K562 (cell line): Measurements from ENCODE around the gene NTPCR. TPM values are rescaled to one million over a fixed set of nuclear protein-coding genes. Genes with fewer than 3 reads are reported as not detected.
A peak's percentile ranks its signal among the peaks of the same experiment; 100 is the strongest.

Experiments
- BCLAF1 ChIP-seq, 2 experiments: fragments of 450-650 bp in 1 of 2; IDR thresholded peaks; 2 replicates each; pipeline ENCODE4 v1.6.1; 2011 to 2017; ENCODE audit warnings: low read depth in 2 of 2, antibody characterized with exemption in 1 of 2, borderline replicate concordance in 1 of 2, low read length in 1 of 2, mild to moderate bottlenecking in 1 of 2, mixed read lengths in 1 of 2; ENCODE audit not compliant: control insufficient read depth in 1 of 2
- CEBPG ChIP-seq, 3 experiments: fragments of 200-800 bp in 1 of 3; sonication (Bioruptor generic) in 1 of 3; sonication (generic) in 1 of 3; formaldehyde crosslinking in 1 of 3; IDR thresholded peaks in 2 of 3; conservative IDR thresholded peaks in 1 of 3; 2 replicates each; pipeline versions ENCODE4 v1.6.1 to v1.8.0; 2016 to 2022; ENCODE audit warnings: missing compliant biosample characterization in 2 of 3, missing genetic modification characterization in 2 of 3, mild to moderate bottlenecking in 1 of 3, missing genetic modification reagents in 1 of 3
- ELK3 ChIP-seq: fragments of 450-650 bp; formaldehyde crosslinking; IDR thresholded peaks from 2 replicates; pipeline ENCODE4 v1.4.0; 2020; ENCODE audit warnings: mild to moderate bottlenecking
- KDM4B ChIP-seq, 2 experiments: fragments of 450-650 bp in 1 of 2; sonication (generic) in 1 of 2; IDR thresholded peaks; 2 replicates each; pipeline ENCODE4 v1.6.1; 2016 to 2017; ENCODE audit warnings: borderline replicate concordance in 2 of 2, antibody characterized with exemption in 1 of 2, low read depth in 1 of 2, mild to moderate bottlenecking in 1 of 2
- TBL1XR1 ChIP-seq, 2 experiments: IDR thresholded peaks; 2 replicates each; pipeline ENCODE4 v1.6.1; 2012; ENCODE audit warnings: improper control_type of control experiment in 2 of 2, low read length in 2 of 2, mild to moderate bottlenecking in 1 of 2
- TEAD4 ChIP-seq, 2 experiments: sonication (generic) in 1 of 2; formaldehyde crosslinking in 1 of 2; IDR thresholded peaks; 2 replicates each; pipeline versions ENCODE4 v1.6.1 to v1.8.0; 2012 to 2022; ENCODE audit warnings: borderline replicate concordance in 1 of 2, inconsistent platforms in 1 of 2, low read length in 1 of 2, mild to moderate bottlenecking in 1 of 2, missing genetic modification reagents in 1 of 2
- ZNF175 ChIP-seq: fragments of 200-800 bp; sonication (Bioruptor generic); IDR thresholded peaks from 2 replicates; pipeline ENCODE4 v1.6.1; 2016; ENCODE audit warnings: low read depth, mild to moderate bottlenecking, missing genetic modification characterization, missing compliant biosample characterization
- ZNF696 ChIP-seq: fragments of 250-450 bp; sonication (Bioruptor Pico); conservative IDR thresholded peaks from 2 replicates; pipeline ENCODE4 v1.4.0; 2020; ENCODE audit warnings: mild to moderate bottlenecking, moderate library complexity
- ZNF740 ChIP-seq, 3 experiments: fragments of 200-800 bp in 1 of 3; sonication (Bioruptor generic) in 1 of 3; sonication (generic) in 1 of 3; formaldehyde crosslinking in 1 of 3; IDR thresholded peaks; 2 replicates each; pipeline versions ENCODE4 v1.6.1 to v1.8.0; 2016 to 2022; ENCODE audit warnings: mild to moderate bottlenecking in 2 of 3, missing compliant biosample characterization in 2 of 3, missing genetic modification characterization in 2 of 3, missing genetic modification reagents in 1 of 3
- polyA plus RNA-seq, 8 experiments: library from polyadenylated mRNA; depleted of rRNA in 4 of 8; stranded (reverse) in 5 of 8; unstranded in 3 of 8; fragments of >200 nt; fragmentation: Nextera tagmentation in 2 of 8; fragmentation: Illumina TruSeq in 1 of 8; extraction: Ambion mirVana in 2 of 8; extraction: Trizol in 1 of 8; gene quantifications; 2 replicates each; pipeline versions ENCODE4 v1.2.1 to v1.2.3, GENCODE V29; 2011 to 2014; ENCODE audit warnings: inconsistent platforms in 1 of 8, missing spikeins in 1 of 8
- total RNA-seq, 7 experiments: library from RNA; depleted of rRNA in 6 of 7; stranded (reverse); fragments of >200 nt in 6 of 7; fragmentation: Illumina TruSeq in 2 of 7; extraction: Trizol in 2 of 7; gene quantifications; 2 replicates each; pipeline versions ENCODE4 v1.2.1 to v1.2.3, GENCODE V29; 2011 to 2021; ENCODE audit warnings: low replicate concordance in 1 of 7

The NTPCR gene
- total and polyA plus RNA-seq, 9 of the 15 experiments (the other 6 are each of a cell fraction or from before 2014, with no cell fraction given), result 19.3 to 105 (median 48.8) TPM

GRCh38 chr1:232950197-232951176 is at the start of gene NTPCR (continued):
- TF ChIP-seq ZNF175 (CRISPR knock-in tag) (no peak), KDM4B (IDR thresholded peaks at IDR 0.05; ENCODE audit: borderline replicate concordance in 2 of 2, low read depth in 1 of 2) (no peak), TBL1XR1 (IDR thresholded peaks at IDR 0.05; ENCODE audit: low read length in 2 of 2) (no peak), TEAD4 (IDR thresholded peaks at IDR 0.05; ENCODE audit: low read length) (no peak; the same call in 1 of the 2 replicates), TEAD4 (CRISPR knock-in tag; IDR thresholded peaks at IDR 0.05; ENCODE audit: borderline replicate concordance) (no peak), CEBPG (CRISPR knock-in tag; IDR thresholded peaks at IDR 0.05) (no peak), CEBPG (tag; conservative IDR thresholded peaks at IDR 0.05 in 1 of 2, IDR thresholded peaks at IDR 0.05 in 1 of 2) (peak in 1 of 2 experiments; percentile 52; a peak in 2 of 4 replicates), BCLAF1 (IDR thresholded peaks at IDR 0.05; ENCODE audit: borderline replicate concordance in 1 of 2, control insufficient read depth in 1 of 2, low read depth in 2 of 2, low read length in 1 of 2) (no peak), ZNF740 (CRISPR knock-in tag; IDR thresholded peaks at IDR 0.05) (no peak), ZNF740 (tag; IDR thresholded peaks at IDR 0.05) (no peak), ELK3 (CRISPR knock-in tag) (no peak), ZNF696 (CRISPR knock-in tag) (no peak)
